ENCODE results near the gene MCM10. TPM values are rescaled to one million over a fixed set of nuclear protein-coding genes. Genes with fewer than 3 reads are reported as not detected.

The MCM10 gene
- total and polyA plus RNA-seq, 2 of the 8 experiments (the other 6 are each of a cell fraction or from before 2014, with no cell fraction given), result 9.8 to 60.3 TPM

GRCh38 chr10:13227031-13227430 lies 65.7 kb downstream of the MCM10 start (continued):
- TF ChIP-seq CEBPB (IDR thresholded peaks at IDR 0.05; ENCODE audit: low read depth, low read length) (no peak), CHD7 (IDR thresholded peaks at IDR 0.05; ENCODE audit: insufficient replicate concordance, low read length) (no peak), CHD1 (IDR thresholded peaks at IDR 0.05; ENCODE audit: low read depth, low read length) (no peak), HDAC2 (IDR thresholded peaks at IDR 0.05; ENCODE audit: borderline replicate concordance in 1 of 2, low read depth in 2 of 2, low read length in 2 of 2) (no peak)

Data from H1 (cell line).